HG03196 (cell line): ENCODE measurements around the gene STEAP1B.
"Not testable (repeated sequence)": the region's sequence is repeated elsewhere in the genome, so short reads cannot be mapped to it uniquely, and the experiment has no call there.

Experiments used
- ATAC-seq: cut with Tn5 transposase; IDR thresholded peaks from one replicate; pipeline ENCODE4 v1.9.1; 2021; ENCODE audit not compliant: unreplicated experiment

Gene STEAP1B

GRCh38 chr7:22499888-22500689, at the start of gene STEAP1B:
TSS of gene STEAP1B (minus strand) at chr7:22500188. CDS start at chr7:22494855, 5,333 bp downstream.
- peak; percentile 95 for ATAC-seq

DNA sequence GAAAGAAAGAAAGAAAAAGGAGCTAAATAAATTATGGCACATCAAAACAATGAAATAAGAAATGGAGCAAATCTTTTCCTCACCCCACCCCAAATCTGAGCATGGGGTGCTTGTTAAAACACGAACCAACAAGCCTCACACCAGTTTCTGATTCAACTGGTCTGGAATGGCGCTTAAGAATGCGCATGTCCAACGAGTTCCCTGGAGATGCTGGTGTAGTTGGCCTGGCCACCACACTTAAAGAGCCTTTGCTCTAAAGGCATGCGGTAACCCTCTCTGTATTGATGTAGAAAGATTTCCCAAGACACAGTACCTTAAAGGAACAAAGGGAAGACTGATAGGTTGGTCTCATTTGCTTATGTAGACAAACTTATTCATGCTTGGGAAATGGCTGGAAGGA, 49.1 kb upstream of the STEAP1B start:
- ATAC-seq = no peak

GRCh38 chr7:22548313-22548712, 48.3 kb upstream of the STEAP1B start:
- ATAC-seq = no peak

DNA sequence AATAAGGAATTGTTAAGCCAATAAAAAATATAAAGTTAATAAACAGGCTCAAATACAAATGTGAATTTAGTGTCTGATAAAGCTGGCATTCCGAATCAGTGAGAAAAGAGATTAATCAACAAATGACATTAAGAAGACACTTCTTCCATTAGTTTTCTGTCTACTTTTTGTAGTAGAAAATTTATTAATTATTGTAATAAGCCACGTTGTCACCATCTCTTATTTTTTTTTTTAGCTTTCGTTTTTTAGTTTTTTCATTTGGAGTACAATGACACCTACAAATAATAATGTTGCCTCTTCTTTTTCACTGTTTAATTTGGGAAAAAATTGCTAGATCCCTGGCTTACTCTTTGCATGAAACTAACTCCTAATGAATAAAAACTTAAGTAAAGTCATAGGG, 46.8 kb upstream of the STEAP1B start:
- no peak for ATAC-seq

GRCh38 chr7:22545529-22545928, 45.5 kb upstream of the STEAP1B start:
- no peak for ATAC-seq

GRCh38 chr7:22544245-22544644, 44.3 kb upstream of the STEAP1B start:
- ATAC-seq = no peak

DNA sequence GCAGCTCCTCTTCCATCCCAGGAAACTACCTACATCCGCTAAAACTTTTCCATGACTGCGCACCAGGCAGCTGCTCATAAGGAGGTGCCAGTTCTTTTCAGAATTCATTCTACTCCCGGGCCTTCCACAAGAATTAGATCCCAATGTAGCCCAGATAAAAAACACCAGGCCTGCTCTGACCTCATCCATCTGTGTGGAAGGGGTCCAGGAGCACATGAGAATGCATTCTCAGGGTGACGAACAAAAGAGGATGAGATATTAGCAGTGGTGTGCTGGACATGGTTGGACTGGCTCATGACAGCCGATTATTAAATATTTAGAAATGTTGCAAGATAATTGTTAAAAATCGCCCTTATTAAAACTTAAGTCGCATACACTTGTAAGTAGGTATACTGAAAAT, 43.2 kb upstream of the STEAP1B start:
- no peak for ATAC-seq

GRCh38 chr7:22542669-22543068, 42.7 kb upstream of the STEAP1B start:
- ATAC-seq = no peak

- no peak for ATAC-seq
Measured at GRCh38 chr7:22542254-22542653, 42.3 kb upstream of the STEAP1B start.

DNA sequence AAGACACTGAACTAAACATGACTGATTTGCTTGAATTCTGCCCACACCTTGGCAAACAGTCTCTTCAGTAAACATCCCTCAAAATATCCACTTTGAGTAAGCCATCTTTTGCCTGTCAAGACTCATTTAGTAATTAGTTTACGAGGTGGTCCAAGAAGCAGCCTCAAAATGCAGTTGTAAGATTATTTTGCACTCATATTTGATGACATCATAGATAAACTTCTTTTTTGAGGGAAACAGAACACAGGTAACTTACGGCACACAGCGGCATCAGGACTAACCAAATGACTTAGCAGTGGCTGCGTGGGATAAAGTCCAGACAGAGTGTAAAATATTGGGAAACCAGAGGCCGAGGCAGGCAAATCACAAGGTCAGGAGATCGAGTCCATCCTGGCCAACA, 41.8 kb upstream of the STEAP1B start:
- ATAC-seq = no peak

DNA sequence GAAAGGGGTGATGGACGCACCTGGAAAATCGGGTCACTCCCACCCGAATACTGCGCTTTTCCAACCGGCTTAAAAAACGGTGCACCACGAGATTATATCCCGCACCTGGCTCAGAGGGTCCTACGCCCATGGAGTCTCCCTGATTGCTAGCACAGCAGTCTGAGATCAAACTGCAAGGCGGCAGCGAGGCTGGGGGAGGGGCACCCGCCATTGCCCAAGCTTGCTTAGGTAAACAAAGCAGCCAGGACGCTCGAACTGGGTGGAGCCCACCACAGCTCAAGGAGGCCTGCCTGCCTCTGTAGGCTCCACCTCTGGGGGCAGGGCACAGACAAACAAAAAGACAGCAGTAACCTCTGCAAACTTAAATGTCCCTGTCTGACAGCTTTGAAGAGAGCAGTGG, 28.5 kb upstream of the STEAP1B start:
- ATAC-seq = not testable (repeated sequence)

- not testable (repeated sequence) for ATAC-seq
Measured at GRCh38 chr7:22524353-22524947, 24.5 kb upstream of the STEAP1B start.

- ATAC-seq = not testable (repeated sequence)
Measured at GRCh38 chr7:22523478-22524352, 23.7 kb upstream of the STEAP1B start.

GRCh38 chr7:22519560-22519959, 19.6 kb upstream of the STEAP1B start:
- ATAC-seq = not testable (repeated sequence)

GRCh38 chr7:22516950-22517349, 17.0 kb upstream of the STEAP1B start:
- ATAC-seq = not testable (repeated sequence)

GRCh38 chr7:22514963-22515362, 15.0 kb upstream of the STEAP1B start:
- not testable (repeated sequence) for ATAC-seq

- not testable (repeated sequence) for ATAC-seq
Measured at GRCh38 chr7:22507320-22507719, 7.3 kb upstream of the STEAP1B start.

DNA sequence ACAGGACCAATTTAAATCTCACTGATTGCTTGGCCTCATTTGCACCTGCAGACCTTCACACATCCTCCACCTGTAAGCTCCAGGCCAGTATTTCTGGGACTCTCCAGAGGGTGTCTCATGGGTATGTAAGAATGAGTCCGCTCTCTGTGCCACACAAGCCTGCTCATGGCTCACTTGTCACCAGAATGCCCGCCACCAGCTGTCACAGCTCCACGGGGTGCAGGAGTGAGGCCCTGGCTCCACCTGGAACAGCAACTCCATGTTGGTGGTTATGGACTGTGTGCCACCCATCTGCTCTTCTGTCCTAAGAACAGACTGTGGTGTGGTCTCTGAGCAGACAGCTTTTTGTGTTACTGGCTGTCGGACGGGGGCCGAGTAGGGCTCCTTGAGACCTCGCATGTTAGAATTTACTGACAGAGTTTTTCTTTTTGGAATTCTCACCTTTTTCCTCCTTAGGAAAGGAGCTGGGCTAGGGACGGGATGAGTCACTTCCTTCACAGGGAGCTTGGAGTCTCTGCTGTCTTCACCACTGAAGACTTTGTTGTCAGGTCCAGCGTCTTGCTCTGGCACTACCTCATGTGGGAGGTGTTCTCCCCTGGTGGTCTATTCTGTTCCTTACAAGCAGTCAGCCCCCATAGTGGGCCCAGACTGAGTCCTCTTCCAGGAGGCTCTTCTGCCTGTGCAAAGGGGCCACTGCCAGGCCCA, 6.5 kb upstream of the STEAP1B start:
- not testable (repeated sequence) for ATAC-seq

- ATAC-seq = not testable (repeated sequence)
Measured at GRCh38 chr7:22504519-22504918, 4.5 kb upstream of the STEAP1B start.

- ATAC-seq = not testable (repeated sequence)
Measured at GRCh38 chr7:22502104-22502503, 2.1 kb upstream of the STEAP1B start.

GRCh38 chr7:22501336-22501735, 1.3 kb upstream of the STEAP1B start:
- ATAC-seq = not testable (repeated sequence)
